Naive thymus-derived CD4-positive, alpha-beta T cell (primary cell): Measurements from ENCODE around the gene GPC4. TPM values are rescaled to one million over a fixed set of nuclear protein-coding genes. Genes with fewer than 3 reads are reported as not detected.

Experiments used
- ATAC-seq: fragments of 150-1000 bp; cut with Tn5 transposase; 2 replicates; pipeline ENCODE4 v1.10.0; 2021; ENCODE audit warnings: mild to moderate bottlenecking, moderate library complexity
- CTCF ChIA-PET: fragments of 350-600 bp; sonication (Branson Sonifier 250); formaldehyde crosslinking; loops from one replicate; lab custom pipeline; 2021; ENCODE audit warnings: antibody characterized with exemption; lab: Charles Lee
- POLR2A ChIA-PET: fragments of 350-600 bp; sonication (Branson Sonifier 250); formaldehyde crosslinking; loops from one replicate; lab custom pipeline; 2021; ENCODE audit warnings: antibody characterized with exemption, inconsistent platforms; lab: Charles Lee
- DNase-seq, 9 donors: peaks; one replicate each; pipeline versions ENCODE4 v3.0.0 to v3.0.0-alpha.2; 2020 to 2022; ENCODE audit warnings: mixed read lengths in 1 of 9
- H3K27ac ChIP-seq: one replicate; pipeline ENCODE4 v1.7.0; 2013; ENCODE audit warnings: mild to moderate bottlenecking, low read depth, low read length, moderate library complexity
- H3K27me3 ChIP-seq, 2 donors: one replicate each; pipeline ENCODE4 v1.7.0; 2013; ENCODE audit warnings: low read length in 2 of 2, mild to moderate bottlenecking in 2 of 2, moderate library complexity in 2 of 2; ENCODE audit not compliant: control insufficient read depth in 2 of 2, insufficient read depth in 2 of 2
- H3K36me3 ChIP-seq, 3 experiments: 1 replicate in 2 of 3; 2 replicates in 1 of 3; pipeline ENCODE4 v1.7.0; 2013; ENCODE audit warnings: low read length in 3 of 3, mild to moderate bottlenecking in 3 of 3, moderate library complexity in 1 of 3; ENCODE audit not compliant: insufficient read depth in 3 of 3, control insufficient read depth in 2 of 3
- H3K4me1 ChIP-seq, 2 donors: one replicate each; pipeline ENCODE4 v1.7.0; 2013; ENCODE audit warnings: low read length in 2 of 2, mild to moderate bottlenecking in 2 of 2, moderate library complexity in 1 of 2; ENCODE audit not compliant: control insufficient read depth in 2 of 2, insufficient read depth in 2 of 2
- H3K4me3 ChIP-seq: 2 replicates; pipeline ENCODE4 v1.7.0; 2013; ENCODE audit warnings: mild to moderate bottlenecking, low read length
- H3K9me3 ChIP-seq, 3 experiments: 1 replicate in 2 of 3; 2 replicates in 1 of 3; pipeline ENCODE4 v1.7.0; 2013; ENCODE audit warnings: low read length in 3 of 3; ENCODE audit not compliant: control insufficient read depth in 2 of 3
- H3K27ac Mint-ChIP-seq, 9 donors: one replicate each; pipeline ENCODE4 v1.8.0; 2020 to 2022; ENCODE audit warnings: mixed read lengths in 9 of 9, mild to moderate bottlenecking in 8 of 9, moderate library complexity in 5 of 9, inconsistent platforms in 2 of 9
- H3K27me3 Mint-ChIP-seq, 5 donors: one replicate each; pipeline ENCODE4 v1.8.0; 2021 to 2022; ENCODE audit warnings: mixed read lengths in 5 of 5, mild to moderate bottlenecking in 1 of 5
- H3K36me3 Mint-ChIP-seq, 5 donors: one replicate each; pipeline ENCODE4 v1.8.0; 2020 to 2022; ENCODE audit warnings: mixed read lengths in 5 of 5, mild to moderate bottlenecking in 3 of 5, inconsistent platforms in 1 of 5
- H3K4me1 Mint-ChIP-seq, 7 donors: one replicate each; pipeline ENCODE4 v1.8.0; 2020 to 2022; ENCODE audit warnings: mixed read lengths in 7 of 7, mild to moderate bottlenecking in 3 of 7, inconsistent platforms in 1 of 7
- H3K4me3 Mint-ChIP-seq, 10 donors: one replicate each; pipeline ENCODE4 v1.8.0; 2020 to 2022; ENCODE audit warnings: mild to moderate bottlenecking in 10 of 10, mixed read lengths in 10 of 10, moderate library complexity in 6 of 10, inconsistent platforms in 2 of 10
- H3K9me3 Mint-ChIP-seq, 11 donors: one replicate each; pipeline ENCODE4 v1.8.0; 2020 to 2022; ENCODE audit warnings: mixed read lengths in 11 of 11, mild to moderate bottlenecking in 4 of 11, inconsistent platforms in 1 of 11, moderate library complexity in 1 of 11
- intact Hi-C, 2 donors: fragments of 100-400 bp; cut with micrococcal nuclease; formaldehyde crosslinking; loops; one replicate each; pipeline ENCODE4 v1.15.1; 2023
- polyA plus RNA-seq, 2 donors: library from polyadenylated mRNA; unstranded; fragments of 300-500 nt; fragmentation: Illumina TruSeq; gene quantifications; one replicate each; pipeline ENCODE4 v1.2.3, GENCODE V29; 2021
- total RNA-seq, 6 experiments: library from RNA in 5 of 6; stranded (reverse) in 5 of 6; gene quantifications; 1 replicate in 5 of 6; 2 replicates in 1 of 6; pipeline ENCODE4 v1.2.3 and lab custom pipeline; 2021 to 2026

Gene GPC4
- total and polyA plus RNA-seq, 7 experiments from 2014 or later, result 0.20 TPM; not detected in 6

DNA sequence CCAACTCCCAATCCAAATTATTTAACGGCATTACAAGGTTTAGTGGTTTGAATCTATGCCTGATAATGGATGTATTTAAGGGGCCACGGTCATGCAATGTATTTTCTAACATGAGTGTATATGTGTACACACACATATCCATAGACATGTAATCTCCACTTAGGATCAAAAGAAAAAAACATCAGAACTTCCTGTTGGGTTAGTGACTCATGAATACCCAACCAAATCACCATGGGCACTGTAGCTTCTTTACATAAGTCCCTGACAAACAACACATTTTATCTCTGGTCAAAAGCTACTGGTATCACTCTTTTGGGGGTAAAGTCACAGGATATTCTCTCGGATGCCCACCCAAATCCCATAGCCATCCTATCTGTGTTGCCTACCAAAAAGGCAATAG lies 160.6 kb downstream of the GPC4 start:
- Mint-ChIP-seq H3K4me1 (no peaks in the 10 kb centered on the region), H3K9me3 (peaks cover 0 to 1% (median 0%) of the 10 kb centered on the region in 11 donors), H3K36me3 (no peaks in the 10 kb centered on the region), H3K27me3 (peaks cover 0 to 2% (median 0%) of the 10 kb centered on the region in 5 donors), H3K27ac (no peak overlapping the region), H3K4me3 (no peak overlapping the region)
- H3K36me3 ChIP-seq, result no peaks in the 10 kb centered on the region
- H3K9me3 ChIP-seq, result no peaks in the 10 kb centered on the region
- H3K4me1 ChIP-seq, result no peaks in the 10 kb centered on the region
- DNase-seq (no peak), ATAC-seq (no peak)
- ChIA-PET CTCF (no interaction called here), POLR2A (no interaction called here)
- no peak overlapping the region for H3K27ac ChIP-seq
- H3K27me3 ChIP-seq, result no peaks in the 10 kb centered on the region
- H3K4me3 ChIP-seq, result no peak overlapping the region
- intact Hi-C loops, result no loop called here

DNA sequence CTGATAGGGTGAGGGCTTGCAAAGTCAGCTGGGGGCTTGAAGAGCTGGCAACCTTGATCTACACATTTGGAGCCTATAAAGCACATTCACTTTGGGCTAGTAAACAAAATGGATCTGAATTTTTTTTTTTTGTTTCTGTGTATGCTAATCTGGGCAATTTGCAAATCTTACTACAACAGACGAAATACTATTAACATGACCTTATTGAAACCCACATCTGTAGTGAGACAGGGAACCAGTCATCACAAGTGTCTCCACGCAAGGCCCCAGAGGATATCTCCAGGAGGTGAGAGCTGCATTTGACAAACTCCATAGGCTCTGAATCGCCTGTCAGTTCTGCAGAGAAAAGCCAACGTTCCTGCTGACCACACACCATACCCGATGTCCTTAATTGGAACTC lies 164.1 kb downstream of the GPC4 start:
- CTCF ChIA-PET, result no interaction called here
- intact Hi-C loops, result no loop called here

DNA sequence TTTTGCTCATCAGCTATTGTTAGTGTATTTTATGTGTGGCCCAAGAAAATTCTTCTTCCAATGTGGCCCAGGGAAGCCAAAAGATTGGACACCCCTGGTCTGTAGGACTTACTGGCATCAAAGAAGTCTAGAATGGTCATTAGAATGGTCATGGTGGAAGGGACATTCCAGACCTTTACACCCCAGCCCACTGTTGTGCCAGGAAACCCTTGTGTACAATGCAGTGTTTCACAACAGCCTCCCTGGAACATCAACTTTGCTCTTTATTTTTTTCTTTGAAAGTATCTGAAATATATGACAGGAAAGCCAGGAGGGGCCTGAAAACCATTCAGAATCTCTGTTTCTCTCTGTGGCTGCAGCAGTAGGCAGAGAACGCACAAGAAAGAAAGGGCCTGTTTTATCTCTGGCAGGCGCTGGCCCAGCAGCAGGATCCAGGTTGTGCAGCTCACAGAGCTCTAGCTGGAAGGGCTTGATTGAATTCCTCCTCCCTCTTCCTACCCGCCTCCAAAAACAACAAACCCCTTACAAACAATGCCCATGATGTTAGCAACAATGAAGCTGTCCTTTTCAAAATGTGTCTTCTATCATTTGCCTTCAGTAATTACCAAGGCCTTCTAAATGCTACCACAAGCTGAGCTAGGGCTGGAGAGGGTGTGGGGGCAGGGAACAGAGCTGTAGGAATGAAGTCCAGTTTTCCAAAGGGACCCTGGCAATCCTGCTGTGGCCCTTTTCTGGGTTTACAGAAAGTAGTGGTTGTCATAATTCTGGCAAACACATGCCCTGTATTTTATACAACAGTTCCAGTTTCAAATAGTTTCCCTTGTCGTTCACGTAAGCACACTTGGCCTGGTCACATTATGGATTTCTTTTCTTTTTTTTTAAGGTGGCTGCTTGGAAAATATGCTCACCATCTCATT lies 164.8 kb downstream of the GPC4 start:
- H3K27ac ChIP-seq, result no peak overlapping the region
- H3K9me3 ChIP-seq, result peaks cover 0 to 12% (median 0%) of the 10 kb centered on the region in 3 experiments
- ChIA-PET POLR2A (no interaction called here), CTCF (interaction anchor here (0.7 kb wide), 1 partner anchor 1321 kb away, joined by 3 read pairs; no protein-coding TSS in a partner anchor)
- Mint-ChIP-seq H3K36me3 (peaks cover 0 to 4% (median 0%) of the 10 kb centered on the region in 5 donors), H3K4me1 (no peaks in the 10 kb centered on the region), H3K9me3 (peaks cover 0 to 37% (median 17%) of the 10 kb centered on the region in 11 donors), H3K27me3 (no peaks in the 10 kb centered on the region), H3K4me3 (no peak overlapping the region), H3K27ac (no peak overlapping the region)
- no peaks in the 10 kb centered on the region for H3K36me3 ChIP-seq
- H3K4me3 ChIP-seq, result no peak overlapping the region
- no peak for DNase-seq
- intact Hi-C loops, result no loop called here
- H3K27me3 ChIP-seq, result no peaks in the 10 kb centered on the region
- H3K4me1 ChIP-seq, result no peaks in the 10 kb centered on the region
- no peak for ATAC-seq

More for the DNA sequence above, 164.1 kb downstream of the GPC4 start:
- H3K4me1 ChIP-seq, result no peaks in the 10 kb centered on the region
- H3K9me3 ChIP-seq, result peaks cover 0 to 10% (median 0%) of the 10 kb centered on the region in 3 experiments
- H3K9me3 Mint-ChIP-seq, result peaks cover 0 to 29% (median 13%) of the 10 kb centered on the region in 11 donors
- H3K27ac ChIP-seq, result no peak overlapping the region
- H3K4me3 ChIP-seq, result no peak overlapping the region
- ATAC-seq, result no peak
- H3K27me3 Mint-ChIP-seq, result no peaks in the 10 kb centered on the region
- DNase-seq, result no peak
- no peak overlapping the region for H3K27ac Mint-ChIP-seq
- POLR2A ChIA-PET, result no interaction called here
- no peak overlapping the region for H3K4me3 Mint-ChIP-seq
- H3K36me3 Mint-ChIP-seq, result no peaks in the 10 kb centered on the region
- no peaks in the 10 kb centered on the region for H3K4me1 Mint-ChIP-seq
- no peaks in the 10 kb centered on the region for H3K36me3 ChIP-seq
- no peaks in the 10 kb centered on the region for H3K27me3 ChIP-seq

Other genes with a start within 250 kb of the GPC4 start
- not detected for gene TFDP3, start 197.1 kb downstream of the GPC4 start, total RNA-seq
- not detected for gene TFDP3, start 197.1 kb downstream of the GPC4 start, polyA plus RNA-seq